HG03108 (cell line): ENCODE measurements around the gene KYNU.
"Not testable (repeated sequence)": the region's sequence is repeated elsewhere in the genome, so short reads cannot be mapped to it uniquely, and the experiment has no call there.

ENCODE experiments used
- ATAC-seq: cut with Tn5 transposase; IDR thresholded peaks from one replicate; pipeline ENCODE4 v1.9.1; 2021; ENCODE audit warnings: moderate library complexity; ENCODE audit not compliant: unreplicated experiment

Gene KYNU

GRCh38 chr2:143083636-143084035, 206.2 kb downstream of the KYNU start:
- no peak for ATAC-seq

- no peak for ATAC-seq
Measured at GRCh38 chr2:143084462-143084861, 207.0 kb downstream of the KYNU start.

- ATAC-seq, result peak; percentile 62
Measured at GRCh38 chr2:143085125-143085784, 207.8 kb downstream of the KYNU start.

- no peak for ATAC-seq
Measured at GRCh38 chr2:143087033-143087432, 209.6 kb downstream of the KYNU start.

- no peak for ATAC-seq
Measured at GRCh38 chr2:143088388-143088787, 210.9 kb downstream of the KYNU start.

- ATAC-seq, result not testable (repeated sequence)
Measured at GRCh38 chr2:143089520-143089919, 212.1 kb downstream of the KYNU start.
